IMR-90 (cell line): ENCODE measurements around the gene TENM3. TPM values are rescaled to one million over a fixed set of nuclear protein-coding genes. Genes with fewer than 3 reads are reported as not detected.

ENCODE experiments used
- ATAC-seq: fragments of 200-7000 bp; cut with Tn5 transposase; 2 replicates; pipeline ENCODE4 v1.9.1; 2020; ENCODE audit warnings: low read depth, mild to moderate bottlenecking, moderate library complexity
- BruUV-seq: library from RNA; stranded (reverse); fragments of 400-500 nt; replicated peaks from 2 replicates; lab custom pipeline; 2021; lab: Mats Ljungman, UMichigan
- CTCF ChIA-PET: fragments of 300-600 bp; formaldehyde crosslinking; extraction: SDS; loops from one replicate; lab custom pipeline; 2021; ENCODE audit warnings: antibody characterized with exemption; lab: Yijun Ruan, JAX
- POLR2A ChIA-PET: fragments of 300-600 bp; sonication (Branson Sonifier 250); formaldehyde crosslinking; loops from one replicate; lab custom pipeline; 2022; ENCODE audit warnings: antibody characterized with exemption; ENCODE audit not compliant: unreplicated experiment; lab: Charles Lee
- DNase-seq: peaks from one replicate; pipeline ENCODE4 v3.0.0; 2013
- H2AFZ ChIP-seq: replicated peaks from 2 replicates; pipeline ENCODE3; 2013; ENCODE audit warnings: low read length, mild to moderate bottlenecking; ENCODE audit not compliant: poor library complexity
- H2AK5ac ChIP-seq: 2 replicates; pipeline ENCODE4 v1.6.1; 2013; ENCODE audit warnings: low read depth, low read length, inconsistent platforms
- H2AK9ac ChIP-seq: replicated peaks from 2 replicates; pipeline ENCODE3; 2013; ENCODE audit warnings: mild to moderate bottlenecking, low read depth, low read length, moderate library complexity; ENCODE audit not compliant: poor library complexity
- H2BK120ac ChIP-seq: 2 replicates; pipeline ENCODE4 v1.6.1; 2013; ENCODE audit warnings: low read depth, low read length, inconsistent platforms
- H2BK15ac ChIP-seq: 3 replicates; pipeline ENCODE4 v1.6.1; 2013; ENCODE audit warnings: low read depth, low read length, inconsistent platforms
- H2BK20ac ChIP-seq: 2 replicates; pipeline ENCODE4 v1.6.1; 2013; ENCODE audit warnings: low read depth, mild to moderate bottlenecking, inconsistent platforms, low read length, moderate library complexity
- H2BK5ac ChIP-seq: 2 replicates; pipeline ENCODE4 v1.6.1; 2013; ENCODE audit warnings: mild to moderate bottlenecking, low read depth, low read length, inconsistent platforms; ENCODE audit not compliant: poor library complexity, severe bottlenecking
- H3K14ac ChIP-seq: replicated peaks from 2 replicates; pipeline ENCODE4 v1.6.1; 2013; ENCODE audit warnings: low read depth, low read length, inconsistent platforms
- H3K18ac ChIP-seq: 2 replicates; pipeline ENCODE4 v1.6.1; 2013; ENCODE audit warnings: low read depth, low read length, control low read depth
- H3K23ac ChIP-seq: 2 replicates; pipeline ENCODE4 v1.6.1; 2013; ENCODE audit warnings: low read depth, low read length, inconsistent platforms
- H3K27ac ChIP-seq: 2 replicates; pipeline ENCODE4 v1.5.1; 2013; ENCODE audit warnings: mild to moderate bottlenecking, control low read depth, low read length; ENCODE audit not compliant: insufficient read depth
- H3K27me3 ChIP-seq: 2 replicates; pipeline ENCODE4 v1.6.1; 2013; ENCODE audit warnings: low read length; ENCODE audit not compliant: control insufficient read depth, insufficient read depth
- H3K36me3 ChIP-seq: 2 replicates; pipeline ENCODE4 v1.6.1; 2013; ENCODE audit warnings: low read length, mixed read lengths; ENCODE audit not compliant: control insufficient read depth, insufficient read depth
- H3K4ac ChIP-seq: 2 replicates; pipeline ENCODE4 v1.6.1; 2013; ENCODE audit warnings: low read depth, low read length, inconsistent platforms
- H3K4me1 ChIP-seq: 2 replicates; pipeline ENCODE4 v1.6.1; 2013; ENCODE audit warnings: low read length, mixed read lengths; ENCODE audit not compliant: control insufficient read depth, insufficient read depth
- H3K4me2 ChIP-seq: 2 replicates; pipeline ENCODE4 v1.6.1; 2013; ENCODE audit warnings: low read depth, mild to moderate bottlenecking, control low read depth, low read length, moderate library complexity
- H3K4me3 ChIP-seq: 2 replicates; pipeline ENCODE4 v1.5.1; 2013; ENCODE audit warnings: low read depth, mild to moderate bottlenecking, control low read depth, low read length, moderate library complexity; ENCODE audit not compliant: insufficient read depth
- H3K56ac ChIP-seq: 2 replicates; pipeline ENCODE4 v1.6.1; 2013; ENCODE audit warnings: low read length, inconsistent platforms; ENCODE audit not compliant: insufficient read depth; ENCODE audit errors: extremely low read depth
- H3K79me1 ChIP-seq, 2 experiments: 2 replicates each; pipeline ENCODE4 v1.6.1; 2013; ENCODE audit warnings: low read length in 2 of 2, inconsistent platforms in 1 of 2, low read depth in 1 of 2
- H3K9ac ChIP-seq: 2 replicates; pipeline ENCODE4 v1.6.1; 2013; ENCODE audit warnings: low read depth, low read length, control low read depth
- H3K9me1 ChIP-seq: 2 replicates; pipeline ENCODE4 v1.6.1; 2013; ENCODE audit warnings: low read length, inconsistent platforms; ENCODE audit not compliant: insufficient read depth
- H3K9me3 ChIP-seq: 2 replicates; pipeline ENCODE4 v1.6.1; 2013; ENCODE audit warnings: low read length; ENCODE audit not compliant: control insufficient read depth, insufficient read depth
- H4K20me1 ChIP-seq: 2 replicates; pipeline ENCODE4 v1.6.1; 2013; ENCODE audit warnings: low read length, inconsistent platforms; ENCODE audit not compliant: insufficient read depth
- H4K5ac ChIP-seq: 2 replicates; pipeline ENCODE4 v1.6.1; 2013; ENCODE audit warnings: mild to moderate bottlenecking, low read depth, low read length, control low read depth
- H4K8ac ChIP-seq, 2 experiments: 2 replicates each; pipeline ENCODE4 v1.6.1; 2013; ENCODE audit warnings: low read depth in 2 of 2, low read length in 2 of 2, control low read depth in 1 of 2, inconsistent platforms in 1 of 2
- H4K91ac ChIP-seq: 2 replicates; pipeline ENCODE4 v1.6.1; 2013; ENCODE audit warnings: low read depth, low read length, inconsistent platforms; ENCODE audit not compliant: insufficient read depth
- BHLHE40 ChIP-seq: fragments of 150-350 bp; IDR thresholded peaks from 2 replicates; pipeline ENCODE4 v1.6.1; 2016; ENCODE audit warnings: mild to moderate bottlenecking, low read depth, low read length
- CEBPB ChIP-seq: IDR thresholded peaks from 2 replicates; pipeline ENCODE4 v1.6.1; 2012; ENCODE audit warnings: low read depth, low read length, improper control_type of control experiment
- CHD1 ChIP-seq: IDR thresholded peaks from 2 replicates; pipeline ENCODE4 v1.6.1; 2012; ENCODE audit warnings: low read depth, low read length, improper control_type of control experiment
- FOS ChIP-seq: fragments of 150-350 bp; IDR thresholded peaks from 2 replicates; pipeline ENCODE4 v1.6.1; 2016; ENCODE audit warnings: low read depth, low read length
- MAFK ChIP-seq: IDR thresholded peaks from 2 replicates; pipeline ENCODE4 v1.6.1; 2012; ENCODE audit warnings: low read depth, low read length, improper control_type of control experiment
- MAZ ChIP-seq: IDR thresholded peaks from 2 replicates; pipeline ENCODE4 v1.6.1; 2012; ENCODE audit warnings: low read depth, mild to moderate bottlenecking, low read length, improper control_type of control experiment, moderate library complexity, borderline replicate concordance
- MXI1 ChIP-seq: IDR thresholded peaks from 2 replicates; pipeline ENCODE4 v1.6.1; 2012; ENCODE audit warnings: low read depth, mild to moderate bottlenecking, low read length, moderate library complexity, borderline replicate concordance
- NFE2L2 ChIP-seq: fragments of 150-350 bp; IDR thresholded peaks from 2 replicates; pipeline ENCODE4 v1.6.1; 2016; ENCODE audit warnings: low read depth, mild to moderate bottlenecking, low read length
- POLR2A ChIP-seq: IDR thresholded peaks from 2 replicates; pipeline ENCODE4 v1.6.1; 2012; ENCODE audit warnings: mild to moderate bottlenecking, low read depth, low read length
- RAD21 ChIP-seq: IDR thresholded peaks from 2 replicates; pipeline ENCODE4 v1.6.1; 2012; ENCODE audit warnings: low read length, improper control_type of control experiment
- RCOR1 ChIP-seq: IDR thresholded peaks from 2 replicates; pipeline ENCODE4 v1.6.1; 2012; ENCODE audit warnings: mild to moderate bottlenecking, low read length, improper control_type of control experiment; ENCODE audit not compliant: insufficient replicate concordance
- RFX5 ChIP-seq: IDR thresholded peaks from 2 replicates; pipeline ENCODE4 v1.8.0; 2012; ENCODE audit warnings: low read depth, mild to moderate bottlenecking, low read length, moderate library complexity
- SMC3 ChIP-seq: fragments of 150-350 bp; IDR thresholded peaks from 2 replicates; pipeline ENCODE4 v1.6.1; 2016; ENCODE audit warnings: low read depth, mild to moderate bottlenecking, antibody characterized with exemption, low read length, moderate library complexity
- WGBS, 2 experiments: methylation state at CpG; one replicate each; pipeline versions ENCODE4 v1.1.5 to v1.1.7; 2013; ENCODE audit warnings: missing lambda C conversion rate in 2 of 2; ENCODE audit not compliant: insufficient read length in 1 of 2; ENCODE audit errors: extremely low coverage in 2 of 2; 5-methylcytosine and 5-hydroxymethylcytosine counted together
- dilution Hi-C: fragments of 300-500 bp; cut with HindIII; formaldehyde crosslinking; loops from one replicate; pipeline ENCODE4 v1.14.3; 2018; ENCODE audit warnings: low sequenced_read_pairs; ENCODE audit not compliant: unreplicated experiment
- in situ Hi-C: fragments of 300-500 bp; cut with MboI; formaldehyde crosslinking; loops from 3 replicates; pipeline ENCODE4 v1.14.3; 2019; ENCODE audit warnings: low sequenced_read_pairs, inconsistent platforms, mixed read lengths
- intact Hi-C: fragments of 100-400 bp; cut with micrococcal nuclease; formaldehyde crosslinking; loops from 2 replicates; pipeline ENCODE4 v1.10.0; 2022
- polyA plus RNA-seq, 3 experiments: library from polyadenylated mRNA; depleted of rRNA; stranded (reverse); fragments of >200 nt; gene quantifications; 2 replicates each; pipeline ENCODE4 v1.2.3, GENCODE V29; 2012; ENCODE audit warnings: low replicate concordance in 1 of 3
- total RNA-seq: library from RNA; depleted of rRNA; stranded (reverse); fragments of >200 nt; gene quantifications from 2 replicates; pipeline ENCODE4 v1.2.3, GENCODE V29; 2012
- TF ChIP-seq, protein P1 (sequence below): fragments of 150-350 bp; IDR thresholded peaks from 2 replicates; pipeline ENCODE4 v1.6.1; 2016; ENCODE audit warnings: low read depth, mild to moderate bottlenecking, low read length, moderate library complexity, borderline replicate concordance
- TF ChIP-seq, protein P2 (sequence below): conservative IDR thresholded peaks from 2 replicates; pipeline ENCODE4 v1.5.1; 2012; ENCODE audit warnings: mild to moderate bottlenecking, low read depth, low read length, improper control_type of control experiment
- TF ChIP-seq, protein P3 (sequence below): fragments of 150-350 bp; IDR thresholded peaks from 2 replicates; pipeline ENCODE4 v1.6.1; 2017; ENCODE audit warnings: mild to moderate bottlenecking, antibody characterized with exemption, low read length, low read depth

TENM3 gene
- total and polyA plus RNA-seq, 2 of the 4 experiments (the other 2 are of a cell fraction) = 29.9 to 173 TPM

DNA sequence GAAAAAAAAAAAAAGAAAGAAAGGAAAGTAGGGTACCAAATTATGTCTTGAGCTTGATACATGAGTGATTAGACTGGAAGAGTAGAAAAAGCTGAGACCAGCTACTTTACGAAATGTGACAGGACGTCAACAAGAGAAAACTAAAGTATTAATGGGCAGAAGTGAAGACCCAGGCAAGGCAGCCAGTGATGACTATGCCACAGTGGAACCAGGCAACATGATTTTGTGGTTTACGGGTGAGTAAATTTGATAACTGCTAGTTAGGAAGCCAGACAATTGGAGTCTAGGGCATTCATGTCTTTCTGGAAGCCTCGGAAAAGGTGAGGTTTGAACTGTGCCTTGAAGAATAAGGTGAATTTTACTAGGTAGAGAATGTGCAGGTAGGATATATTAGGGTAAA, 326.4 kb downstream of the TENM3 start:
- Histone ChIP-seq H2AK9ac (no peak overlapping the region), H4K20me1 (no peaks in the 10 kb centered on the region), H3K4me3 (no peak overlapping the region), H2BK20ac (no peak overlapping the region), H3K27me3 (no peaks in the 10 kb centered on the region), H2AK5ac (no peak overlapping the region), H3K79me1 (peaks cover 4% of the 10 kb centered on the region in 2 experiments; a peak in 2 of 4 replicates), H2AFZ (no peak overlapping the region), H4K5ac (no peak overlapping the region), H3K9me3 (no peaks in the 10 kb centered on the region), H3K36me3 (0 out of 2 replicates have a peak, but pooled peaks cover 1% of the 10 kb centered on the region), H3K9me1 (no peaks in the 10 kb centered on the region; the same call in 1 of the 2 replicates), H3K27ac (no peak overlapping the region), H3K18ac (no peak overlapping the region), H4K91ac (no peak overlapping the region), H2BK15ac (peak overlapping the region; percentile 40; the same call in 1 of the 3 replicates), H3K23ac (no peak overlapping the region), H2BK5ac (no peak overlapping the region), H3K9ac (no peak overlapping the region), H3K14ac (no peak overlapping the region), H4K8ac (no peak overlapping the region), H3K4me2 (no peak overlapping the region), H3K56ac (no peak overlapping the region; the same call in 1 of the 2 replicates), H3K4me1 (no peaks in the 10 kb centered on the region), H2BK120ac (no peak overlapping the region), H3K4ac (no peak overlapping the region)
- ChIA-PET CTCF (no interaction called here), POLR2A (no interaction called here)
- in situ Hi-C loops = no loop called here
- TF ChIP-seq RCOR1 (no peak), CHD1 (no peak), MAZ (no peak), POLR2A (no peak), MXI1 (no peak), NFE2L2 (no peak), MAFK (no peak), RAD21 (no peak), RFX5 (no peak), SMC3 (no peak), BHLHE40 (no peak), FOS (no peak), CEBPB (no peak)
- TF ChIP-seq, protein P1, sequence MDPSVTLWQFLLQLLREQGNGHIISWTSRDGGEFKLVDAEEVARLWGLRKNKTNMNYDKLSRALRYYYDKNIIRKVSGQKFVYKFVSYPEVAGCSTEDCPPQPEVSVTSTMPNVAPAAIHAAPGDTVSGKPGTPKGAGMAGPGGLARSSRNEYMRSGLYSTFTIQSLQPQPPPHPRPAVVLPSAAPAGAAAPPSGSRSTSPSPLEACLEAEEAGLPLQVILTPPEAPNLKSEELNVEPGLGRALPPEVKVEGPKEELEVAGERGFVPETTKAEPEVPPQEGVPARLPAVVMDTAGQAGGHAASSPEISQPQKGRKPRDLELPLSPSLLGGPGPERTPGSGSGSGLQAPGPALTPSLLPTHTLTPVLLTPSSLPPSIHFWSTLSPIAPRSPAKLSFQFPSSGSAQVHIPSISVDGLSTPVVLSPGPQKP = no peak
- TF ChIP-seq, protein P2, sequence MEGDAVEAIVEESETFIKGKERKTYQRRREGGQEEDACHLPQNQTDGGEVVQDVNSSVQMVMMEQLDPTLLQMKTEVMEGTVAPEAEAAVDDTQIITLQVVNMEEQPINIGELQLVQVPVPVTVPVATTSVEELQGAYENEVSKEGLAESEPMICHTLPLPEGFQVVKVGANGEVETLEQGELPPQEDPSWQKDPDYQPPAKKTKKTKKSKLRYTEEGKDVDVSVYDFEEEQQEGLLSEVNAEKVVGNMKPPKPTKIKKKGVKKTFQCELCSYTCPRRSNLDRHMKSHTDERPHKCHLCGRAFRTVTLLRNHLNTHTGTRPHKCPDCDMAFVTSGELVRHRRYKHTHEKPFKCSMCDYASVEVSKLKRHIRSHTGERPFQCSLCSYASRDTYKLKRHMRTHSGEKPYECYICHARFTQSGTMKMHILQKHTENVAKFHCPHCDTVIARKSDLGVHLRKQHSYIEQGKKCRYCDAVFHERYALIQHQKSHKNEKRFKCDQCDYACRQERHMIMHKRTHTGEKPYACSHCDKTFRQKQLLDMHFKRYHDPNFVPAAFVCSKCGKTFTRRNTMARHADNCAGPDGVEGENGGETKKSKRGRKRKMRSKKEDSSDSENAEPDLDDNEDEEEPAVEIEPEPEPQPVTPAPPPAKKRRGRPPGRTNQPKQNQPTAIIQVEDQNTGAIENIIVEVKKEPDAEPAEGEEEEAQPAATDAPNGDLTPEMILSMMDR = no peak
- TF ChIP-seq, protein P3, sequence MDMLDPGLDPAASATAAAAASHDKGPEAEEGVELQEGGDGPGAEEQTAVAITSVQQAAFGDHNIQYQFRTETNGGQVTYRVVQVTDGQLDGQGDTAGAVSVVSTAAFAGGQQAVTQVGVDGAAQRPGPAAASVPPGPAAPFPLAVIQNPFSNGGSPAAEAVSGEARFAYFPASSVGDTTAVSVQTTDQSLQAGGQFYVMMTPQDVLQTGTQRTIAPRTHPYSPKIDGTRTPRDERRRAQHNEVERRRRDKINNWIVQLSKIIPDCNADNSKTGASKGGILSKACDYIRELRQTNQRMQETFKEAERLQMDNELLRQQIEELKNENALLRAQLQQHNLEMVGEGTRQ = no peak
- intact Hi-C loops = no loop called here
- dilution Hi-C loops = no loop called here
- BruUV-seq = no TSS peak
- 94% methylated on average over 3 of the region's 4 CpGs; no CpG with 5 or more reads in 1 of the 2 experiments for WGBS, 2 experiments
- DNase-seq (no peak), ATAC-seq (no peak)
